IMR-90 (cell line): ENCODE measurements around the gene CST9L. TPM values are rescaled to one million over a fixed set of nuclear protein-coding genes. Genes with fewer than 3 reads are reported as not detected.

ENCODE experiments used
- ATAC-seq: fragments of 200-7000 bp; cut with Tn5 transposase; 2 replicates; pipeline ENCODE4 v1.9.1; 2020; ENCODE audit warnings: low read depth, mild to moderate bottlenecking, moderate library complexity
- BruUV-seq: library from RNA; stranded (reverse); fragments of 400-500 nt; replicated peaks from 2 replicates; lab custom pipeline; 2021; lab: Mats Ljungman, UMichigan
- CTCF ChIA-PET: fragments of 300-600 bp; formaldehyde crosslinking; extraction: SDS; loops from one replicate; lab custom pipeline; 2021; ENCODE audit warnings: antibody characterized with exemption; lab: Yijun Ruan, JAX
- POLR2A ChIA-PET: fragments of 300-600 bp; sonication (Branson Sonifier 250); formaldehyde crosslinking; loops from one replicate; lab custom pipeline; 2022; ENCODE audit warnings: antibody characterized with exemption; ENCODE audit not compliant: unreplicated experiment; lab: Charles Lee
- DNase-seq: peaks from one replicate; pipeline ENCODE4 v3.0.0; 2013
- H2AFZ ChIP-seq: replicated peaks from 2 replicates; pipeline ENCODE3; 2013; ENCODE audit warnings: low read length, mild to moderate bottlenecking; ENCODE audit not compliant: poor library complexity
- H2AK5ac ChIP-seq: 2 replicates; pipeline ENCODE4 v1.6.1; 2013; ENCODE audit warnings: low read depth, low read length, inconsistent platforms
- H2AK9ac ChIP-seq: replicated peaks from 2 replicates; pipeline ENCODE3; 2013; ENCODE audit warnings: mild to moderate bottlenecking, low read depth, low read length, moderate library complexity; ENCODE audit not compliant: poor library complexity
- H2BK120ac ChIP-seq: 2 replicates; pipeline ENCODE4 v1.6.1; 2013; ENCODE audit warnings: low read depth, low read length, inconsistent platforms
- H2BK15ac ChIP-seq: 3 replicates; pipeline ENCODE4 v1.6.1; 2013; ENCODE audit warnings: low read depth, low read length, inconsistent platforms
- H2BK20ac ChIP-seq: 2 replicates; pipeline ENCODE4 v1.6.1; 2013; ENCODE audit warnings: low read depth, mild to moderate bottlenecking, inconsistent platforms, low read length, moderate library complexity
- H2BK5ac ChIP-seq: 2 replicates; pipeline ENCODE4 v1.6.1; 2013; ENCODE audit warnings: mild to moderate bottlenecking, low read depth, low read length, inconsistent platforms; ENCODE audit not compliant: poor library complexity, severe bottlenecking
- H3K14ac ChIP-seq: replicated peaks from 2 replicates; pipeline ENCODE4 v1.6.1; 2013; ENCODE audit warnings: low read depth, low read length, inconsistent platforms
- H3K18ac ChIP-seq: 2 replicates; pipeline ENCODE4 v1.6.1; 2013; ENCODE audit warnings: low read depth, low read length, control low read depth
- H3K23ac ChIP-seq: 2 replicates; pipeline ENCODE4 v1.6.1; 2013; ENCODE audit warnings: low read depth, low read length, inconsistent platforms
- H3K27ac ChIP-seq: 2 replicates; pipeline ENCODE4 v1.5.1; 2013; ENCODE audit warnings: mild to moderate bottlenecking, control low read depth, low read length; ENCODE audit not compliant: insufficient read depth
- H3K27me3 ChIP-seq: 2 replicates; pipeline ENCODE4 v1.6.1; 2013; ENCODE audit warnings: low read length; ENCODE audit not compliant: control insufficient read depth, insufficient read depth
- H3K36me3 ChIP-seq: 2 replicates; pipeline ENCODE4 v1.6.1; 2013; ENCODE audit warnings: low read length, mixed read lengths; ENCODE audit not compliant: control insufficient read depth, insufficient read depth
- H3K4ac ChIP-seq: 2 replicates; pipeline ENCODE4 v1.6.1; 2013; ENCODE audit warnings: low read depth, low read length, inconsistent platforms
- H3K4me1 ChIP-seq: 2 replicates; pipeline ENCODE4 v1.6.1; 2013; ENCODE audit warnings: low read length, mixed read lengths; ENCODE audit not compliant: control insufficient read depth, insufficient read depth
- H3K4me2 ChIP-seq: 2 replicates; pipeline ENCODE4 v1.6.1; 2013; ENCODE audit warnings: low read depth, mild to moderate bottlenecking, control low read depth, low read length, moderate library complexity
- H3K4me3 ChIP-seq: 2 replicates; pipeline ENCODE4 v1.5.1; 2013; ENCODE audit warnings: low read depth, mild to moderate bottlenecking, control low read depth, low read length, moderate library complexity; ENCODE audit not compliant: insufficient read depth
- H3K56ac ChIP-seq: 2 replicates; pipeline ENCODE4 v1.6.1; 2013; ENCODE audit warnings: low read length, inconsistent platforms; ENCODE audit not compliant: insufficient read depth; ENCODE audit errors: extremely low read depth
- H3K79me1 ChIP-seq, 2 experiments: 2 replicates each; pipeline ENCODE4 v1.6.1; 2013; ENCODE audit warnings: low read length in 2 of 2, inconsistent platforms in 1 of 2, low read depth in 1 of 2
- H3K9ac ChIP-seq: 2 replicates; pipeline ENCODE4 v1.6.1; 2013; ENCODE audit warnings: low read depth, low read length, control low read depth
- H3K9me1 ChIP-seq: 2 replicates; pipeline ENCODE4 v1.6.1; 2013; ENCODE audit warnings: low read length, inconsistent platforms; ENCODE audit not compliant: insufficient read depth
- H3K9me3 ChIP-seq: 2 replicates; pipeline ENCODE4 v1.6.1; 2013; ENCODE audit warnings: low read length; ENCODE audit not compliant: control insufficient read depth, insufficient read depth
- H4K20me1 ChIP-seq: 2 replicates; pipeline ENCODE4 v1.6.1; 2013; ENCODE audit warnings: low read length, inconsistent platforms; ENCODE audit not compliant: insufficient read depth
- H4K5ac ChIP-seq: 2 replicates; pipeline ENCODE4 v1.6.1; 2013; ENCODE audit warnings: mild to moderate bottlenecking, low read depth, low read length, control low read depth
- H4K8ac ChIP-seq, 2 experiments: 2 replicates each; pipeline ENCODE4 v1.6.1; 2013; ENCODE audit warnings: low read depth in 2 of 2, low read length in 2 of 2, control low read depth in 1 of 2, inconsistent platforms in 1 of 2
- H4K91ac ChIP-seq: 2 replicates; pipeline ENCODE4 v1.6.1; 2013; ENCODE audit warnings: low read depth, low read length, inconsistent platforms; ENCODE audit not compliant: insufficient read depth
- BHLHE40 ChIP-seq: fragments of 150-350 bp; IDR thresholded peaks from 2 replicates; pipeline ENCODE4 v1.6.1; 2016; ENCODE audit warnings: mild to moderate bottlenecking, low read depth, low read length
- CEBPB ChIP-seq: IDR thresholded peaks from 2 replicates; pipeline ENCODE4 v1.6.1; 2012; ENCODE audit warnings: low read depth, low read length, improper control_type of control experiment
- CHD1 ChIP-seq: IDR thresholded peaks from 2 replicates; pipeline ENCODE4 v1.6.1; 2012; ENCODE audit warnings: low read depth, low read length, improper control_type of control experiment
- CTCF ChIP-seq: conservative IDR thresholded peaks from 2 replicates; pipeline ENCODE4 v1.5.1; 2012; ENCODE audit warnings: mild to moderate bottlenecking, low read depth, low read length, improper control_type of control experiment
- ELK1 ChIP-seq: fragments of 150-350 bp; IDR thresholded peaks from 2 replicates; pipeline ENCODE4 v1.6.1; 2016; ENCODE audit warnings: low read depth, mild to moderate bottlenecking, low read length, moderate library complexity, borderline replicate concordance
- FOS ChIP-seq: fragments of 150-350 bp; IDR thresholded peaks from 2 replicates; pipeline ENCODE4 v1.6.1; 2016; ENCODE audit warnings: low read depth, low read length
- MAFK ChIP-seq: IDR thresholded peaks from 2 replicates; pipeline ENCODE4 v1.6.1; 2012; ENCODE audit warnings: low read depth, low read length, improper control_type of control experiment
- MAZ ChIP-seq: IDR thresholded peaks from 2 replicates; pipeline ENCODE4 v1.6.1; 2012; ENCODE audit warnings: low read depth, mild to moderate bottlenecking, low read length, improper control_type of control experiment, moderate library complexity, borderline replicate concordance
- MXI1 ChIP-seq: IDR thresholded peaks from 2 replicates; pipeline ENCODE4 v1.6.1; 2012; ENCODE audit warnings: low read depth, mild to moderate bottlenecking, low read length, moderate library complexity, borderline replicate concordance
- NFE2L2 ChIP-seq: fragments of 150-350 bp; IDR thresholded peaks from 2 replicates; pipeline ENCODE4 v1.6.1; 2016; ENCODE audit warnings: low read depth, mild to moderate bottlenecking, low read length
- POLR2A ChIP-seq: IDR thresholded peaks from 2 replicates; pipeline ENCODE4 v1.6.1; 2012; ENCODE audit warnings: mild to moderate bottlenecking, low read depth, low read length
- RAD21 ChIP-seq: IDR thresholded peaks from 2 replicates; pipeline ENCODE4 v1.6.1; 2012; ENCODE audit warnings: low read length, improper control_type of control experiment
- RCOR1 ChIP-seq: IDR thresholded peaks from 2 replicates; pipeline ENCODE4 v1.6.1; 2012; ENCODE audit warnings: mild to moderate bottlenecking, low read length, improper control_type of control experiment; ENCODE audit not compliant: insufficient replicate concordance
- RFX5 ChIP-seq: IDR thresholded peaks from 2 replicates; pipeline ENCODE4 v1.8.0; 2012; ENCODE audit warnings: low read depth, mild to moderate bottlenecking, low read length, moderate library complexity
- SMC3 ChIP-seq: fragments of 150-350 bp; IDR thresholded peaks from 2 replicates; pipeline ENCODE4 v1.6.1; 2016; ENCODE audit warnings: low read depth, mild to moderate bottlenecking, antibody characterized with exemption, low read length, moderate library complexity
- USF2 ChIP-seq: fragments of 150-350 bp; IDR thresholded peaks from 2 replicates; pipeline ENCODE4 v1.6.1; 2017; ENCODE audit warnings: mild to moderate bottlenecking, antibody characterized with exemption, low read length, low read depth
- WGBS, 2 experiments: methylation state at CpG; one replicate each; pipeline versions ENCODE4 v1.1.5 to v1.1.7; 2013; ENCODE audit warnings: missing lambda C conversion rate in 2 of 2; ENCODE audit not compliant: insufficient read length in 1 of 2; ENCODE audit errors: extremely low coverage in 2 of 2; 5-methylcytosine and 5-hydroxymethylcytosine counted together
- dilution Hi-C: fragments of 300-500 bp; cut with HindIII; formaldehyde crosslinking; loops from one replicate; pipeline ENCODE4 v1.14.3; 2018; ENCODE audit warnings: low sequenced_read_pairs; ENCODE audit not compliant: unreplicated experiment
- in situ Hi-C: fragments of 300-500 bp; cut with MboI; formaldehyde crosslinking; loops from 3 replicates; pipeline ENCODE4 v1.14.3; 2019; ENCODE audit warnings: low sequenced_read_pairs, inconsistent platforms, mixed read lengths
- intact Hi-C: fragments of 100-400 bp; cut with micrococcal nuclease; formaldehyde crosslinking; loops from 2 replicates; pipeline ENCODE4 v1.10.0; 2022
- polyA plus RNA-seq, 3 experiments: library from polyadenylated mRNA; depleted of rRNA; stranded (reverse); fragments of >200 nt; gene quantifications; 2 replicates each; pipeline ENCODE4 v1.2.3, GENCODE V29; 2012; ENCODE audit warnings: low replicate concordance in 1 of 3
- total RNA-seq: library from RNA; depleted of rRNA; stranded (reverse); fragments of >200 nt; gene quantifications from 2 replicates; pipeline ENCODE4 v1.2.3, GENCODE V29; 2012

CST9L gene
- total and polyA plus RNA-seq, 2 of the 4 experiments (the other 2 are of a cell fraction) = not detected

- no peak overlapping the region for H2AK5ac ChIP-seq
- no peaks in the 10 kb centered on the region for H3K4me1 ChIP-seq
- BruUV-seq = no TSS peak
- H3K4ac ChIP-seq = no peak overlapping the region
- no peak overlapping the region for H3K4me2 ChIP-seq
- no peak overlapping the region for H2BK120ac ChIP-seq
- ATAC-seq (no peak), DNase-seq (no peak)
- H3K27me3 ChIP-seq = peaks cover 15% of the 10 kb centered on the region
- no peak overlapping the region for H3K9ac ChIP-seq
- H2AFZ ChIP-seq = no peak overlapping the region
- no peak overlapping the region for H3K14ac ChIP-seq
- no peak overlapping the region for H4K5ac ChIP-seq
- H2BK20ac ChIP-seq = no peak overlapping the region
- ChIA-PET CTCF (no interaction called here), POLR2A (no interaction called here)
- no peaks in the 10 kb centered on the region for H3K9me3 ChIP-seq
- intact Hi-C loops = no loop called here
- H3K27ac ChIP-seq = no peak overlapping the region
- no peak overlapping the region for H2AK9ac ChIP-seq
- TF ChIP-seq FOS (no peak), RFX5 (no peak), MXI1 (no peak), MAFK (no peak), BHLHE40 (no peak), NFE2L2 (no peak), CEBPB (no peak), MAZ (no peak), CHD1 (no peak), POLR2A (no peak), USF2 (no peak), CTCF (no peak), RAD21 (no peak), SMC3 (no peak), ELK1 (no peak), RCOR1 (no peak)
- H2BK15ac ChIP-seq = no peak overlapping the region
- H4K91ac ChIP-seq = no peak overlapping the region
- no peak overlapping the region for H2BK5ac ChIP-seq
- in situ Hi-C loops = no loop called here
- H3K9me1 ChIP-seq = no peaks in the 10 kb centered on the region; the same call in 1 of the 2 replicates
- dilution Hi-C loops = no loop called here
- H4K8ac ChIP-seq = no peak overlapping the region
- H3K4me3 ChIP-seq = no peak overlapping the region
- no peak overlapping the region for H3K56ac ChIP-seq
- H4K20me1 ChIP-seq = no peaks in the 10 kb centered on the region
- no CpG with 5 or more reads among the region's 2 CpGs for WGBS, 2 experiments
- no peak overlapping the region for H3K18ac ChIP-seq
- no peaks in the 10 kb centered on the region for H3K36me3 ChIP-seq
- H3K79me1 ChIP-seq = no peaks in the 10 kb centered on the region
- H3K23ac ChIP-seq = no peak overlapping the region
Observed at GRCh38 chr20:23612396-23612795, 44.1 kb upstream of the CST9L start.
